H1 (cell line): ENCODE measurements around the gene SH3D19. TPM values are rescaled to one million over a fixed set of nuclear protein-coding genes. Genes with fewer than 3 reads are reported as not detected.

Experiments used
- CTCF ChIA-PET: fragments of 300-600 bp; sonication (Branson Sonifier 250); formaldehyde crosslinking; loops from one replicate; lab custom pipeline; 2021; ENCODE audit not compliant: partially characterized antibody; lab: Charles Lee
- POLR2A ChIA-PET: fragments of 300-600 bp; sonication (Branson Sonifier 250); formaldehyde crosslinking; loops from one replicate; lab custom pipeline; 2021; ENCODE audit warnings: inconsistent platforms; ENCODE audit not compliant: partially characterized antibody; lab: Charles Lee
- DNase-seq, 2 experiments: peaks; one replicate each; pipeline versions ENCODE4 v3.0.0 to v3.0.0-alpha.2; 2010 to 2022; ENCODE audit warnings: low spot score in 2 of 2, low read depth in 1 of 2, mixed read lengths in 1 of 2
- FAIRE-seq: peaks from 2 replicates; lab custom pipeline; 2011; peaks lifted over from hg19 to GRCh38; lab: Jason Lieb, UNC
- H2AFZ ChIP-seq: 2 replicates; pipeline ENCODE4 v1.8.1; 2012; ENCODE audit warnings: low read length, inconsistent platforms
- H2AK5ac ChIP-seq: 2 replicates; pipeline ENCODE4 v1.6.1; 2013; ENCODE audit warnings: low read depth, low read length
- H2BK120ac ChIP-seq: replicated peaks from 2 replicates; pipeline ENCODE3; 2013; ENCODE audit warnings: low read depth, low read length, inconsistent platforms
- H2BK12ac ChIP-seq: 2 replicates; pipeline ENCODE4 v1.6.1; 2013; ENCODE audit warnings: low read depth, low read length
- H2BK15ac ChIP-seq: 2 replicates; pipeline ENCODE4 v1.6.1; 2013; ENCODE audit warnings: low read length
- H2BK20ac ChIP-seq: 2 replicates; pipeline ENCODE4 v1.6.1; 2013; ENCODE audit warnings: low read length
- H2BK5ac ChIP-seq: 2 replicates; pipeline ENCODE4 v1.6.1; 2013; ENCODE audit warnings: low read depth, low read length
- H3K14ac ChIP-seq: 2 replicates; pipeline ENCODE4 v1.6.1; 2013; ENCODE audit warnings: inconsistent platforms; ENCODE audit not compliant: insufficient read length
- H3K18ac ChIP-seq: 2 replicates; pipeline ENCODE4 v1.6.1; 2013; ENCODE audit warnings: low read length; ENCODE audit errors: extremely low read depth
- H3K23ac ChIP-seq: 2 replicates; pipeline ENCODE4 v1.6.1; 2013; ENCODE audit warnings: inconsistent platforms; ENCODE audit not compliant: insufficient read length
- H3K23me2 ChIP-seq: 2 replicates; pipeline ENCODE4 v1.6.1; 2013; ENCODE audit warnings: low read depth, low read length
- H3K27ac ChIP-seq: 2 replicates; pipeline ENCODE4 v1.6.1; 2011; ENCODE audit warnings: low read depth, low read length, inconsistent platforms
- H3K27me3 ChIP-seq, 4 experiments: replicated peaks in 1 of 4; 1 replicate in 1 of 4; 2 replicates in 3 of 4; pipeline versions ENCODE4 v1.6.1 to v1.8.1; 2011 to 2013; ENCODE audit warnings: low read length in 3 of 4, mild to moderate bottlenecking in 3 of 4, inconsistent platforms in 2 of 4, mixed read lengths in 2 of 4, moderate library complexity in 1 of 4; ENCODE audit not compliant: control insufficient read depth in 3 of 4, insufficient read depth in 3 of 4; ENCODE audit errors: extremely low read depth in 1 of 4
- H3K36me3 ChIP-seq, 4 experiments: 2 replicates each; pipeline versions ENCODE4 v1.6.1 to v1.8.1; 2011 to 2013; ENCODE audit warnings: mild to moderate bottlenecking in 4 of 4, low read length in 3 of 4, moderate library complexity in 2 of 4, control low read depth in 1 of 4, inconsistent platforms in 1 of 4; ENCODE audit not compliant: insufficient read depth in 4 of 4, control insufficient read depth in 2 of 4
- H3K4ac ChIP-seq: replicated peaks from 2 replicates; pipeline ENCODE3; 2013; ENCODE audit warnings: low read length, low read depth, mixed read lengths, inconsistent platforms; ENCODE audit not compliant: insufficient read length
- H3K4me1 ChIP-seq, 4 experiments: replicated peaks in 1 of 4; 1 replicate in 1 of 4; 2 replicates in 3 of 4; pipeline versions ENCODE4 v1.6.1 to v1.8.1; 2011 to 2013; ENCODE audit warnings: low read length in 3 of 4, inconsistent platforms in 2 of 4, mixed read lengths in 1 of 4; ENCODE audit not compliant: insufficient read depth in 4 of 4, control insufficient read depth in 3 of 4
- H3K4me2 ChIP-seq, 2 experiments: 2 replicates each; pipeline versions ENCODE4 v1.6.1 to v1.8.1; 2011 to 2013; ENCODE audit warnings: low read depth in 2 of 2, low read length in 2 of 2, control low read depth in 1 of 2, inconsistent platforms in 1 of 2, mild to moderate bottlenecking in 1 of 2; ENCODE audit not compliant: insufficient read depth in 1 of 2
- H3K4me3 ChIP-seq, 4 experiments: fragments of 200-600, 300-600 bp in 1 of 4; sonication (generic), shearing (Covaris generic), sonication (Bioruptor Twin) in 1 of 4; 2 replicates each; pipeline versions ENCODE4 v1.5.1 to v1.8.1; 2011 to 2016; ENCODE audit warnings: low read length in 4 of 4, low read depth in 3 of 4, control low read depth in 2 of 4, inconsistent platforms in 2 of 4, mild to moderate bottlenecking in 2 of 4, mixed read lengths in 1 of 4, moderate library complexity in 1 of 4; ENCODE audit not compliant: insufficient read depth in 2 of 4; ENCODE audit errors: extremely low read depth in 1 of 4
- H3K56ac ChIP-seq: replicated peaks from 2 replicates; pipeline ENCODE3; 2013; ENCODE audit warnings: low read depth, mild to moderate bottlenecking, mixed read lengths, low read length, inconsistent platforms; ENCODE audit not compliant: insufficient read length
- H3K79me1 ChIP-seq: 2 replicates; pipeline ENCODE4 v1.6.1; 2013; ENCODE audit warnings: low read depth, low read length, control low read depth
- H3K79me2 ChIP-seq, 2 experiments: 2 replicates each; pipeline versions ENCODE4 v1.6.1 to v1.8.1; 2012 to 2013; ENCODE audit warnings: low read length in 2 of 2, mild to moderate bottlenecking in 2 of 2, inconsistent platforms in 1 of 2; ENCODE audit not compliant: insufficient read depth in 2 of 2, control insufficient read depth in 1 of 2
- H3K9ac ChIP-seq, 4 experiments: replicated peaks in 1 of 4; 1 replicate in 1 of 4; 2 replicates in 3 of 4; pipeline versions ENCODE4 v1.6.1 to v1.8.1; 2011 to 2013; ENCODE audit warnings: low read depth in 3 of 4, low read length in 3 of 4, control low read depth in 2 of 4, mild to moderate bottlenecking in 2 of 4, moderate library complexity in 2 of 4, inconsistent platforms in 1 of 4; ENCODE audit errors: extremely low read depth in 1 of 4
- H3K9me3 ChIP-seq, 2 experiments: 2 replicates each; pipeline versions ENCODE4 v1.6.1 to v1.8.1; 2012 to 2013; ENCODE audit warnings: mild to moderate bottlenecking in 2 of 2, moderate library complexity in 2 of 2, control low read depth in 1 of 2, inconsistent platforms in 1 of 2, low read depth in 1 of 2, low read length in 1 of 2, mixed read lengths in 1 of 2; ENCODE audit not compliant: insufficient read depth in 2 of 2
- H4K20me1 ChIP-seq, 2 experiments: replicated peaks in 1 of 2; 2 replicates each; pipeline versions ENCODE3 to v1.8.1; 2011 to 2013; ENCODE audit warnings: inconsistent platforms in 2 of 2, low read length in 2 of 2, mild to moderate bottlenecking in 1 of 2; ENCODE audit not compliant: insufficient read depth in 2 of 2, control insufficient read depth in 1 of 2
- H4K5ac ChIP-seq: 2 replicates; pipeline ENCODE4 v1.6.1; 2013; ENCODE audit warnings: low read length, low read depth, mixed read lengths, inconsistent platforms; ENCODE audit not compliant: insufficient read length
- H4K8ac ChIP-seq: 2 replicates; pipeline ENCODE4 v1.8.0; 2013; ENCODE audit warnings: mild to moderate bottlenecking, moderate library complexity, low read length, inconsistent platforms; ENCODE audit not compliant: insufficient read depth; ENCODE audit errors: extremely low read depth
- H4K91ac ChIP-seq: replicated peaks from 2 replicates; pipeline ENCODE3; 2013; ENCODE audit warnings: low read length, mixed read lengths, inconsistent platforms; ENCODE audit not compliant: insufficient read length
- EP300 ChIP-seq, 2 experiments: IDR thresholded peaks; 1 replicate in 1 of 2; 2 replicates in 1 of 2; pipeline ENCODE4 v1.6.1; 2011 to 2012; ENCODE audit warnings: low read depth in 2 of 2, low read length in 2 of 2, mild to moderate bottlenecking in 2 of 2, borderline replicate concordance in 1 of 2, inconsistent platforms in 1 of 2, moderate library complexity in 1 of 2
- RXRA ChIP-seq: IDR thresholded peaks from 2 replicates; pipeline ENCODE4 v1.6.1; 2011; ENCODE audit warnings: low read depth, mild to moderate bottlenecking, low read length, moderate library complexity; ENCODE audit not compliant: insufficient read depth
- whole genome bisulfite sequencing, 2 experiments: shearing (Covaris generic) in 1 of 2; methylation state at CpG; one replicate each; pipeline versions ENCODE4 v1.1.6 to v1.1.7; 2013 to 2015; ENCODE audit warnings: low lambda C conversion rate in 2 of 2, mixed read lengths in 2 of 2, inconsistent platforms in 1 of 2, low coverage in 1 of 2, missing lambda C conversion rate in 1 of 2; ENCODE audit not compliant: insufficient replicate concordance in 2 of 2, insufficient coverage in 1 of 2, insufficient read length in 1 of 2; ENCODE audit errors: extremely low coverage in 1 of 2, missing lambda C conversion rate in 1 of 2; 5-methylcytosine and 5-hydroxymethylcytosine counted together
- polyA plus RNA-seq, 7 experiments: library from polyadenylated mRNA; depleted of rRNA in 3 of 7; stranded (reverse) in 5 of 7; unstranded in 2 of 7; fragments of >200 nt in 5 of 7; fragments of 200-250 nt in 2 of 7; gene quantifications; 1 replicate in 5 of 7; 2 replicates in 1 of 7; 4 replicates in 1 of 7; pipeline versions ENCODE4 v1.2.1 to v1.2.3, GENCODE V29; 2011 to 2013; ENCODE audit warnings: missing spikeins in 2 of 7, mixed read lengths in 2 of 7
- total RNA-seq: library from RNA; stranded (reverse); fragmentation: NEBNext Ultra II Directional; extraction: Animal tissue kit (Norgen Biotek cat#: 25700); gene quantifications from 2 replicates; pipeline ENCODE4 v1.2.1, GENCODE V29; 2021

SH3D19 gene
- total and polyA plus RNA-seq, 2 of the 8 experiments (the other 6 are each of a cell fraction or from before 2014, with no cell fraction given) = 11.7 to 51.3 TPM

- H2BK120ac ChIP-seq = no peak overlapping the region
- no peak for DNase-seq
Measured at GRCh38 chr4:151167561-151167960, 157.8 kb downstream of the SH3D19 start.

More at GRCh38 chr4:151167561-151167960, 157.8 kb downstream of the SH3D19 start:
- Histone ChIP-seq H3K79me2 (no peaks in the 10 kb centered on the region), H2BK5ac (no peak overlapping the region), H3K23ac (no peak overlapping the region), H3K36me3 (peaks cover 0 to 11% (median 0%) of the 10 kb centered on the region in 4 experiments; a peak in 2 of 8 replicates), H3K4me3 (no peak overlapping the region), H4K8ac (no peak overlapping the region), H2AFZ (no peak overlapping the region), H3K4ac (no peak overlapping the region), H3K9ac (no peak overlapping the region), H2BK20ac (no peak overlapping the region)
- ChIA-PET CTCF (interaction anchor here (0.6 to 1.1 kb wide), 2 partner anchors 109 to 1055 kb away, joined by 3 read pairs; partner anchors contain the start of gene PRSS48), POLR2A (interaction anchor here (0.6 kb wide), 1 partner anchor 444 kb away, joined by 4 read pairs; no protein-coding TSS in a partner anchor)
- 93% methylated on average over 21 of the region's 24 CpGs; no CpG with 5 or more reads in 1 of the 2 experiments for WGBS, 2 experiments
- no peak for FAIRE-seq
- TF ChIP-seq EP300 (IDR thresholded peaks at IDR 0.05; ENCODE audit: borderline replicate concordance in 1 of 2, low read depth in 2 of 2, low read length in 2 of 2) (peak in 1 of 2 experiments; percentile 30; a peak in 1 of 3 replicates), RXRA (no peak)
- TF ChIP-seq, all 59 proteins: peak for 1
- Histone ChIP-seq H4K5ac (no peak overlapping the region), H2BK12ac (no peak overlapping the region), H2BK15ac (no peak overlapping the region), H3K79me1 (no peaks in the 10 kb centered on the region; the same call in 1 of the 2 replicates), H3K9me3 (peaks cover 0 to 4% of the 10 kb centered on the region in 2 experiments; a peak in 1 of 4 replicates), H3K23me2 (no peaks in the 10 kb centered on the region), H3K4me1 (peaks cover 2 to 8% (median 5%) of the 10 kb centered on the region in 4 experiments; a peak in 5 of 7 replicates), H3K27ac (no peak overlapping the region), H4K91ac (no peak overlapping the region), H3K18ac (no peak overlapping the region), H3K27me3 (no peaks in the 10 kb centered on the region), H3K14ac (no peak overlapping the region), H2AK5ac (no peak overlapping the region), H3K56ac (no peak overlapping the region), H4K20me1 (no peaks in the 10 kb centered on the region), H3K4me2 (no peak overlapping the region)
